Stomach smooth muscle (tissue), 2 donors: ENCODE results near the gene MRPL45.

Experiments
- H3K27ac ChIP-seq: one replicate; pipeline ENCODE4 v1.7.0; 2013; ENCODE audit warnings: mild to moderate bottlenecking, low read length, inconsistent platforms
- H3K27me3 ChIP-seq, 2 donors: one replicate each; pipeline ENCODE4 v1.7.0; 2013; ENCODE audit warnings: low read length in 2 of 2; ENCODE audit not compliant: insufficient read depth in 2 of 2, control insufficient read depth in 1 of 2
- H3K36me3 ChIP-seq, 2 donors: one replicate each; pipeline ENCODE4 v1.7.0; 2013; ENCODE audit warnings: low read length in 2 of 2; ENCODE audit not compliant: control insufficient read depth in 2 of 2, insufficient read depth in 2 of 2
- H3K4me1 ChIP-seq: one replicate; pipeline ENCODE4 v1.7.0; 2013; ENCODE audit warnings: low read length; ENCODE audit not compliant: control insufficient read depth, insufficient read depth
- H3K4me3 ChIP-seq, 2 donors: one replicate each; pipeline ENCODE4 v1.7.0; 2013; ENCODE audit warnings: low read length in 2 of 2
- H3K9ac ChIP-seq, 2 donors: one replicate each; pipeline ENCODE4 v1.7.0; 2013; ENCODE audit warnings: low read length in 2 of 2, mild to moderate bottlenecking in 1 of 2
- H3K9me3 ChIP-seq, 2 donors: one replicate each; pipeline ENCODE4 v1.7.0; 2013; ENCODE audit warnings: low read length in 2 of 2; ENCODE audit not compliant: control insufficient read depth in 2 of 2
- donor health status: healthy.
- donor health status: Pancreatic carcinoma.

Gene MRPL45

DNA sequence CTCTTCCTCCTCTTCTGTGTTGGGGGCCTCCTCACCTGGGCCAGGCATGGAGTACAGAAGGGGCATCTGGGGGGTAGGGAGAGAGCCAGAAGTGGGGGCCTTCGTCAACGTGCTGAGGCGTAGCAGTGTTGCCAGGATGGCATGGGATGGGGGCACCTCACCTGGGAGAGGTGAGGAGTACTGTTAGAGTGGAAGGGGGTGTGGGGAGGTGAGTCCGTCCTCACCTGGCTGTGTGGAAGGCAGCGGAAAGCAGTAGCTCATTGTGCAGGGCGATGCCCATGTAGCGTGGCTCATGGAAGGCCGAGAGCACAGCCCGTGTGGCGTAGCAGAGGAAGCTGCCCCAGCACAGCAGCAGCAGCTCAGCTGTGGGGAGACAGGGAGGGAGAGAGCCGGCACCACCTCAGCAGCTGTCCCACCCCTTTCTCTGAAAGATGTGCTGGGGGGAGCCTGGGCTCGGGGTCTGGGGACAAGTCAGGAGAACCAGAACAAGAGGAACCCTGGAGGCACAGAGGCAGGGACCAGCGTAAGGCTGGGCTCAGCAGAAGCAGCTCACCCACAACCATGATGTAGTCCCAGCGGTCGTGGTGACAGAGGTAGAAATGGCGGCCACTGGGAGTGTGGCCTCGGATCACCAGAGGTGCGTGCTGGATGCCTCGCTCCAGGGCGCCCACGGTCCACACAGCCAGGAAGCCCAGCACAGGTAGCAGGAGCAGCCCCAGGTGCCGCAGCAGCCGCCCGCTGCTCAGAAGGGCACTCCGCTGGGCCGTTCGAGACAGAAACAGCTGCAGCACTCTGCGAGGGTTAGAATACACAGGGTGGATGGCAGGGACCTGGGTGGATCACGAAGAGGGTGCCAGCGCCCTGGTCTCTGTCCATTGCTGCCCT, 37.8 kb downstream of the MRPL45 start:
- Histone ChIP-seq H3K4me1 (no peaks in the 10 kb centered on the region), H3K27ac (no peak overlapping the region), H3K9ac (no peak overlapping the region), H3K27me3 (peaks cover 9 to 19% of the 10 kb centered on the region in 2 donors), H3K9me3 (no peaks in the 10 kb centered on the region), H3K36me3 (no peaks in the 10 kb centered on the region), H3K4me3 (no peak overlapping the region)

GRCh38 chr17:38336838-38337237, 39.9 kb downstream of the MRPL45 start:
- no peaks in the 10 kb centered on the region for H3K9me3 ChIP-seq
- no peaks in the 10 kb centered on the region for H3K4me1 ChIP-seq
- no peak overlapping the region for H3K4me3 ChIP-seq
- H3K27me3 ChIP-seq: peaks cover 3 to 19% of the 10 kb centered on the region in 2 donors
- no peak overlapping the region for H3K9ac ChIP-seq
- no peaks in the 10 kb centered on the region for H3K36me3 ChIP-seq
- no peak overlapping the region for H3K27ac ChIP-seq

DNA sequence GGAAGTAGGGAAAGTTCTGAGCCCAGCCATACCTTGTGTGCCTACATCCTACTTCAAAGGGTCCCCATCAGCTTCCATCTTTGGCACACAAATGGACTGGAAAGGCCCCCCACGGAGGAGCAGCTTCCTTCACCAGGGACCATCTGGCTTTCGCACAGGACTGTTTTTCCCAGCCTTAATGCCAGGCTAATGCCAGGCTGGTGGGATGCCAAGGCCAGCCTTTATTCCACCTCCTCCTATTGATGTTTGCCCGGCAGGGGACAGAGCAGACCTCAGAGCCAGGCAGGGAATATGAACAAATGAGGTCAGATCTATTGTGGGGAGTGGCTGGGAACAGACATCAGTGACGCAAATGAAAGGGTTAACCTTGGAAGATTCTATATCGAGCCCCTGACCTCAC, 41.1 kb downstream of the MRPL45 start:
- Histone ChIP-seq H3K9ac (no peak overlapping the region), H3K4me1 (no peaks in the 10 kb centered on the region), H3K36me3 (no peaks in the 10 kb centered on the region), H3K27ac (no peak overlapping the region), H3K4me3 (no peak overlapping the region), H3K27me3 (peaks cover 3 to 14% of the 10 kb centered on the region in 2 donors), H3K9me3 (no peaks in the 10 kb centered on the region)

DNA sequence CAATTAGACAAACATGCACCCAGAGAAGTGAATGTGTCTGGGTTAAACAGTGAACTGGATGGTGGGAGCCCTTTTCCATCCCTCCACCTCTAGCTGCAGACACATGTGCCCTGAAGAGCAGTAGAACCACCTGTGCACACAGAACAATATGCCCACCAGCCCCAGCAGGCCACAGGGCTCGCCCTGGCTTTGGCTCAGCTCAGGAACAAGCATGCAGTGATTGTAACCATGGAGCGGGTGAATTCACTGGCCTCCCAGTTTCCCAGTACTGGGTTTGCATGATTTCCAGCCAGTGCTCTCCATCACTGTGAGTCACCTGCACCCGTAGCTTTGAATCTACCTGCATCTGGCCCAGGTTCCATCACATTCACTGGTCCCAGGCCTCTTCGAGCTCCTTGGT, 41.6 kb downstream of the MRPL45 start:
- peaks cover 3 to 10% of the 10 kb centered on the region in 2 donors for H3K27me3 ChIP-seq
- H3K4me3 ChIP-seq: no peak overlapping the region
- no peak overlapping the region for H3K9ac ChIP-seq
- H3K4me1 ChIP-seq: no peaks in the 10 kb centered on the region
- H3K9me3 ChIP-seq: no peaks in the 10 kb centered on the region
- H3K36me3 ChIP-seq: no peaks in the 10 kb centered on the region
- no peak overlapping the region for H3K27ac ChIP-seq

DNA sequence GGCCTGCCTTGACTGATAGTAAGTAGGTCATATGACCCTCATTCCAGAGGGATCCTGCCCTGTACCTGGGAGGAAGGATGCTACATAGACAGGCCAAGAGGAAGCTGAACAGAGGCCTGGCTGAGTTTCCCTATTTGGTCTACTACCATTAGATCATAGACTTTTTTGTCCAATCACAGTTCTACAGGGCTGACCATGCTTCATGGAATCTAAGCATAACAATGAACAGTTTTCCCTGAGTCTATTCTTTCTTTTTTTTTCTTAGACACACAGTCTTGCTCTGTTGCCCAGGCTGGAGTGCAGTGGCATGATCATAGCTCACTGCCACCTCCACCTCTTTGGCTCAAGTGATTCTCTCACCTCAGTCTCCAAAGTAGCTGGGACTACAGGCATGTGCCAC, 42.9 kb downstream of the MRPL45 start:
- H3K9ac ChIP-seq: no peak overlapping the region
- H3K4me3 ChIP-seq: no peak overlapping the region
- H3K36me3 ChIP-seq: no peaks in the 10 kb centered on the region
- H3K27me3 ChIP-seq: peaks cover 0 to 2% of the 10 kb centered on the region in 2 donors
- H3K9me3 ChIP-seq: no peaks in the 10 kb centered on the region
- no peak overlapping the region for H3K27ac ChIP-seq
- H3K4me1 ChIP-seq: no peaks in the 10 kb centered on the region

DNA sequence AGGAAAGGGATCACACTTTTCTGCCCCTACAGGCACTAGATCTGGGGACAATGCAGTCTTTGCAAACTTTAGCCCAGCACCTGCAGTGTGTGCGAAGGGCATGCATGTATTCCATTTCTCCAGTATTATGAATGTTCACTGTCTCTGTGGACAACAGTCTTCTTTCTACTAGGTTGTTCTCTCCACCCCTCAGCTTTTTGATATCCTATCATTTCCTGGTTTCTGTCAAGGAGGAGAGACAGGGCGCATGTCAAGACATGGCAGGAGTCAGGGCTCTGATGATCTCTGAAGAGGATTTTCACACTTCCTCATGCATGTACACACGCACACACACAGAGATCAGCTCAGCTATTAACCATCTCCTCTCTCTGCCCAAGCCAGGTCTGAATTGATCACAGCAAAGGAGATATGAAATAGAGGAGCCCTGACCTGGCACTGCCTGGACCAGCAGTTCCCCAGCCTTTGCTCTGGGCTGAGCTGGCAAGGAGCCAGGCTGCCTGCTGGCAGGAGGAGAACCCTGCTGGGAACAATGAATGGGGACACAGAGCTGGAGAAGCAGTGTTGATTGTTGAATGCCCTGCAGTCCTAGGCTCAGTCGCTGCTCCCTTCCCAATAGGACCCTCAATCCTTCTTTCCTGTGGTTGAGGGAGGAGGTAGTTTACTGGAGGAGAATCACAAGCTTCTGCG, 44.2 kb downstream of the MRPL45 start:
- Histone ChIP-seq H3K9ac (no peak overlapping the region), H3K4me1 (no peaks in the 10 kb centered on the region), H3K27ac (no peak overlapping the region), H3K36me3 (no peaks in the 10 kb centered on the region), H3K9me3 (no peaks in the 10 kb centered on the region), H3K4me3 (no peak overlapping the region), H3K27me3 (peaks cover 0 to 2% of the 10 kb centered on the region in 2 donors)

DNA sequence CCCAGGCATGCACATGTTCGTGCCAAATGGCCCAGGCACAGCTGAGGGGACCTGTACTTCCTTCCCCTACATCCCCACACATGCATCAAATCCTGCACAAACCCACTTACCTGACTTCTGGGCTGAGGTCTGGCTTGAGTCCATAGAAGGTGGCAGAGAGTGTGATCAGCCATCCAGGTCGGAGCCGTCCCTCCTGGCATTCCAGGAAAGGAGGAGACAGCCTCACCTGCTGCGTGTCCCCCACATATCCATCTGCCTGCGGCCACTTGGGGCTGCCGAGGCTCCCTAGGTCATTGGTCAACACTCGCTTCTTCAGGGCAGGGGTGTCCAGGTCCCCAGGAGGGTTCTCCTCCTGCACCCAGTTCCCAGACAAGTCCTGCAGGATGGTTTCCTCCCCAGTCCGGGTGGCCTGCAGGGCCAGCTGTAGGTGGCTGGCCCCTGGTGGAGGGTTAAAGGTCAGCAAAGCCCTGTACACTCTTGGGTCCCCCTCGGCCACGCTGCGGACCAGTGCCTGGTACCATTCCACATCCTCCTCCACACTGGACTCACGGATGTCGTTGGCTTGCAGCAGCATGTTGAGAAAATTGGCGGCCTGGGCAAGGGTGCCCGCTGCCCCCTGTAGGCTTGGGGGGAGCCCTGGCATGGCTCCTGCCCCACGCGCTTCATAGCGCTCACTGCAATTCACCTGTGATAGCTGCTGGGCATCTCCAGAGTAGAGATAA, 46.1 kb downstream of the MRPL45 start:
- Histone ChIP-seq H3K27ac (no peak overlapping the region), H3K4me3 (no peak overlapping the region), H3K9ac (no peak overlapping the region)

DNA sequence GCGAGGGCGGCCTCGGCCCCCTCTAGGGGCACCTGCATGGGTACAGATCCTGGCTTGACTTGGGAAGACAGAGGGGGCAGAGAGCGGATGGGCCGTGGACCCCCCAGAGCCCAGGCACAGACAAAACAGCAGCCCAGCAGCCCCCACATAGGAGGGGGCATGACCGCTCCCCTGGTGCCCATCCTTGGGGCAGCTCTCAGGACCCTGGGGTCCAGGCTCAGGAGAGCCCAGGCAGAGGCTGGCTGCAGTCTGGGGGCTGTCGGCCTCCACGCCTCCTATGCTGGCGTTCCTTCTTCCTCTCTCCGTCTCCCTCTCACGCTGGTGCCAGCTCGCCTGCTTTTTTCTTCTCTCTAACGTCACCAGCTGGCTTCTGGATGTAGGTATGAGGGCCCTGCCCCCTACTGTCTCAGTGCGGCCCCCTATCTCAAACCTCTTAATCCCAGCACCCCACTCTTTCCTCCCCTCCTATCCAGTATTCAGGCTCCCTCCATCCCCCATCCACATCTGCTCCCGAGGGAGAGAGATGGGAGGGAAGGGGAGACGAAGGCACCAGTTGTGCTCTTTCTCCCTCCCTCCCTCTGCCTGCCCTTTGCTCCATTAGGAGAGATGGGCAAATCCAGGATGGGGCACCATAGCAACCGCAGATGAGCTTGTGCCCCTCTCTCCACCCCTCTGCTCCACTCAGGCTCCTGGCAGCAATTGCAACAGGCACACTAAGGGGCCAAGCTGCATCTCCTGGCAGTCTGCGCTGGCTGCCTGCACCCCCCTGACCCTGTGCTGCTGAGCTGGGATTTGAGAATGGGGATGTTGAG, 46.8 kb downstream of the MRPL45 start, which contains the start of gene GPR179:
GPR179 (minus strand) TSS at position 349 of the 812 bp plus-strand sequence; CDS start at position 182, 167 bp downstream.
- Histone ChIP-seq H3K36me3 (no peaks in the 10 kb centered on the region), H3K9me3 (no peaks in the 10 kb centered on the region), H3K27me3 (peaks cover 0 to 2% of the 10 kb centered on the region in 2 donors), H3K9ac (no peak within 1 kb of the TSS), H3K4me3 (no peak within 1 kb of the TSS), H3K27ac (no peak within 1 kb of the TSS), H3K4me1 (no peaks in the 10 kb centered on the region)

More for the DNA sequence above, 46.1 kb downstream of the MRPL45 start:
- Histone ChIP-seq H3K27me3 (peaks cover 0 to 2% of the 10 kb centered on the region in 2 donors), H3K36me3 (no peaks in the 10 kb centered on the region), H3K4me1 (no peaks in the 10 kb centered on the region), H3K9me3 (no peaks in the 10 kb centered on the region)

DNA sequence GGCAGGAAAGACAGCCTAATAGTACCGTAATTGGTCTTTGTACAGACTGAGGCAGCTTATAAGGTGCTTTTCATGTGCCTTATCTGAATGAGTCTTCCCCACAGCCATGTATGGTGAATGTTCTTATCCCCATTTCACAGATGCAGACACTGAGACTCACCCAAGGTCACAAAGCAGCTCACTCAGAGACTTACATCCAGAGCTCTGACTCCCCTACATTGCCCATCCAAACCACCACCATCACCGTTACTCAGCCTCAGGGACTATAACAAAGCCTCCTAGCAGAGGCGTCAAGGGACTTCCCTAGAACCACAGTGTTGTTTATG, 47.4 kb downstream of the MRPL45 start:
- Histone ChIP-seq H3K36me3 (no peaks in the 10 kb centered on the region), H3K27ac (no peak overlapping the region), H3K4me1 (no peaks in the 10 kb centered on the region), H3K9me3 (no peaks in the 10 kb centered on the region), H3K27me3 (peaks cover 0 to 2% of the 10 kb centered on the region in 2 donors), H3K4me3 (no peak overlapping the region), H3K9ac (no peak overlapping the region)

DNA sequence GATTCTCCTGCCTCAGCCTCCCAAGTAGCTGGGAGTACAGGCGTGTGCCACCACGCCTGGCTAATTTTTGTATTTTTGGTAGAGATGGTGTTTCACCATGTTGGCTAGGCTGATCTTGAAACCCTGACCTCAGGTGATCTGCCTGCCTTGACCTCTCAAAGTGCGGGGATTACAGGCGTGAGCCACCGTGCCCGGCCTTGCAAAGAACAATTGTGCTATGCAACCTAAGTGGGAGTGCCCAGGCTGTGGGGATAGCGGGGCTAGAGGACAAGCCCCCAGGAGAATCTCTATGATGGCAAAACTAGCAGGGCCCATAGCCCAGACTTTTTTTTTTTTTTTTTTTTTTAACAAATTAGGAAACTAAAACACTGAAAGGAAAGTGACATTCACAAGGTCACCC, 48.8 kb downstream of the MRPL45 start:
- no peak overlapping the region for H3K9ac ChIP-seq
- no peaks in the 10 kb centered on the region for H3K9me3 ChIP-seq
- peaks cover 0 to 2% of the 10 kb centered on the region in 2 donors for H3K27me3 ChIP-seq
- no peaks in the 10 kb centered on the region for H3K4me1 ChIP-seq
- H3K36me3 ChIP-seq: no peaks in the 10 kb centered on the region
- no peak overlapping the region for H3K27ac ChIP-seq
- H3K4me3 ChIP-seq: no peak overlapping the region
